Ascending aorta (tissue), 2 donors: ENCODE results near the gene STH. TPM values are rescaled to one million over a fixed set of nuclear protein-coding genes. Genes with fewer than 3 reads are reported as not detected.

Source experiments
- DNase-seq, 2 donors: peaks; one replicate each; pipeline ENCODE4 v3.0.0-alpha.2; 2019; ENCODE audit warnings: low spot score in 2 of 2
- H3K27ac ChIP-seq, 2 donors: fragments of 200-600 bp; sonication (generic); one replicate each; pipeline ENCODE4 v1.5.1; 2016 to 2017; ENCODE audit warnings: mild to moderate bottlenecking in 1 of 2
- H3K27me3 ChIP-seq: fragments of 200-600 bp; sonication (generic); one replicate; pipeline ENCODE4 v1.5.1; 2017
- H3K36me3 ChIP-seq, 2 donors: fragments of 200-600 bp; sonication (generic); one replicate each; pipeline ENCODE4 v1.5.1; 2016
- H3K4me1 ChIP-seq, 2 donors: fragments of 200-600 bp; sonication (generic); one replicate each; pipeline ENCODE4 v1.5.1; 2016 to 2017; ENCODE audit warnings: mild to moderate bottlenecking in 1 of 2
- H3K4me3 ChIP-seq, 2 donors: fragments of 200-600 bp; sonication (generic); one replicate each; pipeline ENCODE4 v1.5.1; 2016 to 2017; ENCODE audit warnings: mild to moderate bottlenecking in 1 of 2
- H3K9me3 ChIP-seq, 2 donors: fragments of 200-600 bp; sonication (generic); one replicate each; pipeline ENCODE4 v1.5.1; 2016
- CTCF ChIP-seq, 3 experiments: fragments of 200-600 bp in 2 of 3; fragments of 450-650 bp in 1 of 3; sonication (generic) in 2 of 3; IDR thresholded peaks; one replicate each; pipeline ENCODE4 v1.5.1; 2016 to 2019; ENCODE audit warnings: antibody characterized with exemption in 3 of 3, mild to moderate bottlenecking in 1 of 3, moderate library complexity in 1 of 3
- intact Hi-C: fragments of 100-400 bp; cut with DNase I; formaldehyde crosslinking; loops from one replicate; pipeline ENCODE4 v1.15.1; 2023
- total RNA-seq: library from RNA; depleted of rRNA; stranded (reverse); fragments of >200 nt; gene quantifications from one replicate; pipeline ENCODE4 v1.1.0, GENCODE V29; 2016

STH gene
- total RNA-seq, 1 donor from 2014 or later: not detected

DNA sequence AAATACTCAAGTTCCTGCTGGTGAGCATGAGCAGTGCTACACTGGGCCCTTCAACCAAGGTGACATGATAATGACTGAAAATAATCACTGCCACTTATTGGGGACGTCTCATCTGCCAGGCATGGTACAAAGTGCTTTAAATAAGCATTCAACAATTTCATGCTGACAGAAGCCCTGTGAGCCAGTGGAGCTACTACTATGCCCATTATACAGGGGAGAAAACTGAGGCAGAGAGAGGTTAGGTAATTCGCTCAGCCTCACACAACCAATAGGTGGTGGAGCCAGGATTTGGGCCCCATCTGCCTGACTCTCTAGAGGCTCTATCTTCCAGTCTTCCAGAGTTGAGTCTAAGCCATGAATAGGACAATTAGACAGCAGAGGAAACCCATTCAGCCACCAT, 30.3 kb upstream of the STH start:
- H3K36me3 ChIP-seq: no peaks in the 10 kb centered on the region
- H3K27me3 ChIP-seq: no peaks in the 10 kb centered on the region
- intact Hi-C loops: no loop called here
- no peak for DNase-seq
- no peak for TF ChIP-seq CTCF (IDR thresholded peaks at IDR 0.05)
- H3K27ac ChIP-seq: no peak overlapping the region
- no peaks in the 10 kb centered on the region for H3K4me1 ChIP-seq
- no peaks in the 10 kb centered on the region for H3K9me3 ChIP-seq
- H3K4me3 ChIP-seq: no peak overlapping the region

- Histone ChIP-seq H3K27ac (no peak overlapping the region), H3K4me1 (no peaks in the 10 kb centered on the region), H3K9me3 (no peaks in the 10 kb centered on the region), H3K4me3 (no peak overlapping the region), H3K36me3 (no peaks in the 10 kb centered on the region), H3K27me3 (no peaks in the 10 kb centered on the region)
- DNase-seq: no peak
- intact Hi-C loops: no loop called here
- no peak for TF ChIP-seq CTCF (IDR thresholded peaks at IDR 0.05)
These were observed 29.3 kb upstream of the STH start for GRCh38 chr17:45969726-45970125.

GRCh38 chr17:45970659-45971058, 28.4 kb upstream of the STH start:
- no peaks in the 10 kb centered on the region for H3K36me3 ChIP-seq
- no peaks in the 10 kb centered on the region for H3K9me3 ChIP-seq
- no peak overlapping the region for H3K4me3 ChIP-seq
- H3K4me1 ChIP-seq: no peaks in the 10 kb centered on the region
- TF ChIP-seq CTCF (IDR thresholded peaks at IDR 0.05): no peak
- no peaks in the 10 kb centered on the region for H3K27me3 ChIP-seq
- intact Hi-C loops: no loop called here
- no peak for DNase-seq
- H3K27ac ChIP-seq: no peak overlapping the region

DNA sequence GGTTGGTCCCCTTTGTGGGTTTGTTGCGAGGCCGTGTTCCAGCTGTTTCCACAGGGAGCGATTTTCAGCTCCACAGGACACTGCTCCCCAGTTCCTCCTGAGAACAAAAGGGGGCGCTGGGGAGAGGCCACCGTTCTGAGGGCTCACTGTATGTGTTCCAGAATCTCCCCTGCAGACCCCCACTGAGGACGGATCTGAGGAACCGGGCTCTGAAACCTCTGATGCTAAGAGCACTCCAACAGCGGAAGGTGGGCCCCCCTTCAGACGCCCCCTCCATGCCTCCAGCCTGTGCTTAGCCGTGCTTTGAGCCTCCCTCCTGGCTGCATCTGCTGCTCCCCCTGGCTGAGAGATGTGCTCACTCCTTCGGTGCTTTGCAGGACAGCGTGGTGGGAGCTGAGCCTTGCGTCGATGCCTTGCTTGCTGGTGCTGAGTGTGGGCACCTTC, 27.3 kb upstream of the STH start:
- no peak for DNase-seq
- Histone ChIP-seq H3K4me1 (no peaks in the 10 kb centered on the region), H3K9me3 (no peaks in the 10 kb centered on the region), H3K27ac (no peak overlapping the region), H3K36me3 (no peaks in the 10 kb centered on the region), H3K27me3 (no peaks in the 10 kb centered on the region), H3K4me3 (no peak overlapping the region)
- no peak for TF ChIP-seq CTCF (IDR thresholded peaks at IDR 0.05)
- intact Hi-C loops: no loop called here

DNA sequence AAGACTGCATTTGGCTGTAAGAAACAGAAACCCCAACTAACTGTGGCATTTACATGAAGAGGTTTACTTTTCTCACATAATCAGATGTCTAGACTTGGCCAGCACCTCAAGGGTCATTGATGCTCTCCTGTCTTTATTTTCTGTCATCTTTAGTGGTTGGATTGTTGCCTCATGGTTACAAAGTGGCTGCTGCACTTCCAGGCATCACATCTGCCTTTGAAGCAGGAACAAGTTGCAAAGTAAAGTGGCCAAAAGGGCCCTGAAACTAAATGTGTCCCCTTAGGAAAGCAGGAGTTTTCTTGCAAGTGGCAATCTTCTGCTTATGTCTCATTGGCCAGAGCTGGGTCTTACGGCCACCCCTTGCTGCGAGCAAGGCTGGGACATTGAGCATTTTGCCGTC, 26.5 kb upstream of the STH start:
- no peaks in the 10 kb centered on the region for H3K27me3 ChIP-seq
- no peak for DNase-seq
- H3K4me3 ChIP-seq: no peak overlapping the region
- no peaks in the 10 kb centered on the region for H3K36me3 ChIP-seq
- no peak overlapping the region for H3K27ac ChIP-seq
- intact Hi-C loops: no loop called here
- no peaks in the 10 kb centered on the region for H3K4me1 ChIP-seq
- no peak for TF ChIP-seq CTCF (IDR thresholded peaks at IDR 0.05)
- no peaks in the 10 kb centered on the region for H3K9me3 ChIP-seq

- Histone ChIP-seq H3K4me1 (no peaks in the 10 kb centered on the region), H3K9me3 (no peaks in the 10 kb centered on the region), H3K27me3 (no peaks in the 10 kb centered on the region), H3K4me3 (no peak overlapping the region), H3K27ac (no peak overlapping the region), H3K36me3 (no peaks in the 10 kb centered on the region)
- no peak for TF ChIP-seq CTCF (IDR thresholded peaks at IDR 0.05)
- intact Hi-C loops: no loop called here
- DNase-seq: no peak
These were observed 25.8 kb upstream of the STH start for GRCh38 chr17:45973099-45973780.
